ENCODE results near the gene COG8.

Gene COG8

GRCh38 chr16:69346683-69347082 is 7.3 kb upstream of the COG8 start:
- in situ Hi-C loops (cut with HindIII; ENCODE audit: low sequenced_read_pairs): no loop called here

DNA sequence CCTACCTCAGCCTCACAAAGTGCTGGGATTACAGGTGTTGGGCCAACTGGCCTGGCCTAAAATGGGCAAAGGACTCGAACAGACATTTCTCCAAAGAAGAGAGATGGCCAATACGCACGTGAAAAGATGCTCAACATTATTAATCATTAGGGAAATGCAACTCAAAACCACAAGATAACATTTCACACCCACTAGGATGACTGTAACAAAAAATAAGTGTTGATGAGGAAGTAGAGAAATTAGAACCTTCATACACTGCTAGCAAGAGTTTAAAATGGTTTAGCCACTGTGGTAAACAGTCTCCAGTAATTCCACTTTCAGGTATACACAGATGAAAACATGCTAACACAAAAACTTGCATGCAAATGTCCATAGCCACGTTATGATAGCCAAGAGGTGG is 6.6 kb upstream of the COG8 start:
- in situ Hi-C loops (cut with HindIII; ENCODE audit: low sequenced_read_pairs): no loop called here

GRCh38 chr16:69344171-69344570 is 4.8 kb upstream of the COG8 start:
- in situ Hi-C loops (cut with HindIII; ENCODE audit: low sequenced_read_pairs): no loop called here

DNA sequence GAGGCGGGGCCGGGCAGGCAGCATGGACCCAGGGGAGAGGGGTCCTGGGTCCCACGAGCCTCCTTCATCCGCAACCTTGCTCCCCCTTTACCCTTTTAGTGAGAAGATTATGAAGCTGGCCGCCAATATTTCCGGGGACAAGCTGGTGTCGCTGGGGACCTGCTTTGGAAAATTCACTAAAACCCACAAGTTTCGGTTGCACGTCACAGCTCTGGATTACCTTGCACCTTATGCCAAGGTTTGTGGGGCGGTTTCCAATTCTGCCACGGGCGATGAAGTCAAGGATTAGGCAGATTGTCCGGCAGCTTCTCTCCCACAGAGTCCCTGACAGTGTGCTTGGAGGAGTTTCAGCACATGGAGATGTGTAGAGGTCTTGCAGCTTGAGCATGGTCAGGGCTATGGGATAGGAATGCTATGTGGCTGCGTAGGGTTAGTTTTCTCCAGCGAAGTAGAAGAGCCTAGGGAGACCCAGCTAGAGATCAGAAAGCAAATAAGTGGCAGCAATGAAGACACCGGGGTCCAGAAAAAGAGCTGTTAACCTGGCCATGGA is 806 bp upstream of the COG8 start:
- in situ Hi-C loops (cut with HindIII; ENCODE audit: low sequenced_read_pairs): no loop called here

DNA sequence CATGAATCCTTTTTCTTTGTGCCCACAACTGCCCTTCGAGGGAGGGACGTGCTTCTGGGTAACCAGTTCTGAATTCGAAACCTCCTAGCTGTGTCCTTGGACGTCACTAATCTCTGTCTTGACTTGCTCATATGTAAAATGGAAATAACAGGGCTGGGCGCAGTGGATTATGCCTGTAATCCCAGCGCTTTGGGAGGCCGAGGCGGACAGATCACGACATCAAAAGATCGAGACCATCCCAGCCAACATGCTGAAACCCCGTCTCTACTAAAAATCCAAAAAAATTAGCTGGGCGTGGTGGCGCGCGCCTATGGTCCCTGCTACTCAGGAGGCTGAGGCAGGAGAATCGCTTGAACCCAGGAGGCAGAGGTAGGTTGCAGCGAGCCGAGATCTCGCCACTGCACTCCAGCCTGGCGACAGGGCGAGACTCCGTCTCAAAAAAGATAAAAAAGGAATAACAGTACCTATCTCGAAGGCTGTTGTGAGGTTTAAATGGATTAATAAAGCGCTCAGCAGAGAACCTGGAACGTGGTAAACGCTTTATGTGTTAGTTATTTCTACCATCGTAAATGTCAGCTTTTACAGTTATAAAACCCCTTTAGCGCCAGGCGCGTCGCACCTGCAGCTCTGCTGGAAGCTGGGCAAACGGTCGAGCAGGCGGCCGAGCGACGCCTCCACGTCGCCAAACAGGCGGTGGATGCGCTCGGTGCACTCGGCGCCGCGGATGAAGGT is 641 bp downstream of the COG8 start:
- in situ Hi-C loops (cut with HindIII; ENCODE audit: low sequenced_read_pairs): loop anchor here (5.0 kb wide), 1 partner anchor 44 kb away; no protein-coding TSS in a partner anchor

DNA sequence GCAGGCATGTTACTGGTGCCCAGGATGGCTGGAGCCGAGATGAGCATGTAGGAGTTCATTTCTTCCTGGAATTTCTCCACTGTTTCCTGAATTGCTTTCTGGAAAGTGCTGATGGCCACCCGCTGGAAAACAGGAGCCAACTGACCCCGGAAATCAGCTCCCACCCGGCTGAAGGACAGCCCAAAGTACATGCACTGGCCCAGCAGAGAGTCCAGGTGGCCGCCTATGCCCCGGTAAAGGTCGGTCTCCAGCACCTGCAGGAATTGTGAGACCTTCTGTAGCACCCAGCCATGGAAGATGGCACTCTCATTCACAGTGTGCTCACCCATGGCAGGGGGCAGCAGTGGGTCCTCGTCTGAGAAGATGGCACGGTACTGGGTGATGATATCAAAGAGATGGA is 4.7 kb downstream of the COG8 start:
- in situ Hi-C loops (cut with HindIII; ENCODE audit: low sequenced_read_pairs): loop anchor here (5.0 kb wide), 1 partner anchor 48 kb away; no protein-coding TSS in a partner anchor

DNA sequence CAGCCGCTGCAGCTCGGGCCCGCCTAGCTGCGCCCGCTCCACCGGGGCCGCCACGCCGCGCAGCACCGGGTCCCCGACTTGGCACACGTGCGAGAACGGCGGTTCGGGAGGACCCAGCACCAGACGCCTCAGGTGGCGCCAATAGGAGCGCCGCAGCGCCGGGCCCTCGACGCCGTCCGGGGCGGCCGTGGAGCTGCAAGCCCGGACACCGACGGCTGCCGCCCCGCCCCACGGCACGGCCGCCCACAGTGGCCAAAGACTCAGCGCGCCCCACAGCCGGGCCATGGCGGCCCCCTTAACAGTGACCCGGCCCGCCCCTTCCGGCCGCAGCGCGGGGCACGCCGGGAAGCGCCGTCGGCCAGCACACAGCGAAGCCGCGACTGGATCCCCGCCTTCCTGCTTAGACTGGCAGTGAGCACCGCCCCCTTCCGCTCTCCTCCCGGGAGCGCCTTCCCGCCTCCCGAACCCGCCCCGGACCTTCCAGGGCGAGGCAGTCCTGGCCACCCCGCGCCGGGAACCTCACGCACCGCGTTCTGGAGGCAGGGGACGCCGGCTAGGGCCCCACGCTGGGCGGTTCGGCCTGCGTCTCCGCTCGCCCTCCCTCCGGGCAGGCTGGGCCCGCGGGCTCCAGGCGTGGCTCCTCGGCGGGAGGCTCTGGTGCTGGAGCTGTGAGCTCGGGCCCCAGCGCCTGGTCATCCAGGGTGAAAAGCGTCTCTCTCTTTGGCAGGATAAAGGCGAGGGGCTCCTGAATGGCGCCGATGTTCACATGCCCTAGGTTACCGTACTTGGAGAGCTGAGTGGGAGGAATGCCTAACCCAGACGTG is 8.9 kb downstream of the COG8 start, which contains the start of gene PDF:
Gene PDF (minus strand): TSS at position 303 of the 824 bp plus-strand sequence. CDS start 18 bp downstream, at position 285.
- in situ Hi-C loops (cut with HindIII; ENCODE audit: low sequenced_read_pairs): no loop called here

- in situ Hi-C loops (cut with HindIII; ENCODE audit: low sequenced_read_pairs): loop anchor here (5.0 kb wide), 1 partner anchor 102 kb away; no protein-coding TSS in a partner anchor
Measured at GRCh38 chr16:69329369-69330285, 9.7 kb downstream of the COG8 start.

GRCh38 chr16:69328854-69329316 is 10.5 kb downstream of the COG8 start:
- in situ Hi-C loops (cut with HindIII; ENCODE audit: low sequenced_read_pairs): loop anchor here (5.0 kb wide), 1 partner anchor 102 kb away; no protein-coding TSS in a partner anchor

DNA sequence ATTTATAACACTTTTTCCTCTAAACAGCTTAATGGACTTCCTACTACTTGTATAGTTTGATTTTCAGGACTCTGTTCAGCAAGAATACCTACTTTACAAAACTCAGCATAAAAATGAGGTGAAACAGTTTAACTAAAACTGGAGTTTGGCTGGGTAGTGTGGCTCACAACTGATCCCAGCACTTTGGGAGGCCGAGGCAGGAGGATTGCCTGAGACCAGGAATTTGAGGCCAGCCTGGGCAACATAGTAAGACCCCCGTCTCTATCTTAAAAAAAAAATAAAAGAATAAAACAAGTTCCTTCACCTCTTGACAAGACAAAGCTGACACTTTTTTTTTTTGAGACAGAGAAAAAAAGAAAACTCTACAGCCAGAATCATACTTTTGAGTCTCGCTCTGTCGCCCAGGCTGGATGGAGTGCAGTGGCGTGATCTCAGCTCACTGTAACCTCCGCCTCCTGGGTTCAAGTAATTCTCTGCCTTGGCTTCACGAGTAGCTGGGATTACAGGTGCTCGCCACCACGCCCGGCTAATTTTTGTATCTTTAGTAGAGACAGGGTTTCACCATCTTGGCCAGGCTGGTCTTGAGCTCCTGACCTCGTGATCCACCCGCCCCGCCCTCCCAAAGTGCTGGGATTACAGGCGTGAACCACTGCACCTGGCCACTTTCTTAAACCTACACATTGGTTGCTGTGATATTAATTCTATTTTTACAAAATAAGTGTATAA is 11.6 kb downstream of the COG8 start:
- in situ Hi-C loops (cut with HindIII; ENCODE audit: low sequenced_read_pairs): loop anchor here (5.0 kb wide), 1 partner anchor 100 kb away; no protein-coding TSS in a partner anchor

- in situ Hi-C loops (cut with HindIII; ENCODE audit: low sequenced_read_pairs): loop anchor here (5.0 kb wide), 1 partner anchor 99 kb away; no protein-coding TSS in a partner anchor
Measured at GRCh38 chr16:69326172-69326873, 13.0 kb downstream of the COG8 start.

DNA sequence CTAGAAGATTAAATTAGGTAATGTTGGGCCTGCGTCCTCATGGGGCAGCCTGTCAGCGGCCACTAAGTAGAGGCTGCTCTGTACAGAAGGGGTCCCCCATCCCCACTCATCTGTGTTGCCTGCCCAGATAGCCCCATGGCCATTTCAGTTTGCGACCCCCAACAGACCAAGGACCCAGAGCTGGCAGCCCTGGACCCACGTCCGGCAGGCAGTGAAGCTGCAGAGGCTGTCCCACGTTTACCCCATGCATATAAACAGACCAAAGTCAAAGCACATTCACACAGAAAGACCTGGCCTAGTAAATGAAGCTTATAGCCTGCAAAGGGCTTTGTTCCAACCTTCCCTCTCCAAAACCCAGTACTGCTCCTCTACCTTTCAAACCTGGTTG is 13.6 kb downstream of the COG8 start:
- in situ Hi-C loops (cut with HindIII; ENCODE audit: low sequenced_read_pairs): loop anchor here (5.0 kb wide), 1 partner anchor 98 kb away; no protein-coding TSS in a partner anchor

GRCh38 chr16:69324585-69325253 is 14.6 kb downstream of the COG8 start:
- in situ Hi-C loops (cut with HindIII; ENCODE audit: low sequenced_read_pairs): loop anchor here (5.0 kb wide), 1 partner anchor 97 kb away; no protein-coding TSS in a partner anchor

DNA sequence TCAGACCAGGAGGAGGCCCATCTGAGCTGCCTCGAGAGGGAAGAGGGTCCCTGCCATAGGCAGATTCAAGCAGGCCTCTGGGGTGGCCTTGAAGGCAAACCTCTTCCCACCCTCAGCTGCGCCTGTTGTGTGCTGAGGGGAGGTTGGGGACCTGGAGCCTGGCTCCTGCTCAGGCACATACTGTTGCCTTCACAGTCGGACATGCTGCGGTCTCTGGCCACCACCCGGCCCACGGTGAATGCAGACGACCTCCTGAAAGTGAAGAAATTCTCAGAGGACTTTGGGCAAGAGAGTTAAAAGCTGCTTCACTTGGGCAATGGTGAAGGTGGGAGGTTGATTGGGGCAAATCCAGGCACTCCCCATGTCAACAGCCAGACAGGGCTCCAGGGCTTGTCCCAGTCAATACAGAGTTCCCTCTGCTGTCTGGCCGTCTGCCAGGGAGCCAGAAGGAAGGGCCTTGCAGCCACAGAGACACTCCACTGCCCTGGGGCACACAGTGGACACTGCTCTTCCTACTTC is 15.3 kb downstream of the COG8 start:
- in situ Hi-C loops (cut with HindIII; ENCODE audit: low sequenced_read_pairs): no loop called here

- in situ Hi-C loops (cut with HindIII; ENCODE audit: low sequenced_read_pairs): no loop called here
Measured at GRCh38 chr16:69323415-69323814, 15.9 kb downstream of the COG8 start.

GRCh38 chr16:69322343-69322742 is 17.0 kb downstream of the COG8 start:
- in situ Hi-C loops (cut with HindIII; ENCODE audit: low sequenced_read_pairs): no loop called here

DNA sequence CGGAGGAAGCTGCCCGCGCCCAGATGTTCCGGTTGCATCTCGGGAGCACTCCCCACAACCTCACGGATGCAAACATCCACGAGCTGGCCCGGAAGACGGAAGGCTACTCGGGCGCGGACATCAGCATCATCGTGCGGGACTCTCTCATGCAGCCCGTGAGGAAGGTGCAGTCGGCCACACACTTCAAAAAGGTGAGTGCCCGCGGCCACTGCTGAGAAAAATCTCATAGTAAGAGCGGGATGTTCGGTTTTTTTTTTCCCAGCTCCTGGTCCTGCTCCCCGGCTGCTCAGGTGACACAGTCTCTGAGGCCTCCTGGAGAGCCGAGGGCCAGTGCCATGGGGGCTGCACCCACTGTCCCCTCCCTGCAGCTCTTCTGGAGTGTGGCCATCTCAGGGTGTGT is 18.3 kb downstream of the COG8 start:
- in situ Hi-C loops (cut with HindIII; ENCODE audit: low sequenced_read_pairs): no loop called here

DNA sequence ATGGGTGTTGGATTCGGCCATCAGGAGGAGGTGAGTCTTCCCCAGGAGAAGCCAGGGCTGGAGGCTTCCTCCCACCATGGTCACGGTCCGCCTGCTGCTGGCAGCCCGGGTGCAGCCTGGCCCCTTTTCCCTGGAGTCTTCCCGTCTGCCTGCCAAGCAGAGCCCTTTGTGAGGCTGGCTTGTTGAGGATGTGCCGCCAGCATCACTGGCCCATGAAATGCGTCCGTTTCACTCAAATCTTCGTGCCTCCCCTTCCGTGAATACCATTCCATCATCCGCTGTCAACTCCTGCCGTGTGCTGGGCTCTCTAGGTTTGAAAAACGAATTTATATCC is 18.7 kb downstream of the COG8 start:
- in situ Hi-C loops (cut with HindIII; ENCODE audit: low sequenced_read_pairs): no loop called here

All from endothelial cell of hepatic sinusoid (primary cell).